ENCODE measurements around the gene CEACAM18.

CEACAM18 gene

GRCh38 chr19:51539821-51540366 lies 61.6 kb downstream of the CEACAM18 start:
- DNase-seq: no peak

Measured in activated CD8-positive, alpha-beta memory T cell treated with anti-CD3 and anti-CD28 coated beads for 24 hours (primary cell).